22Rv1 (cell line): ENCODE results near the gene HBA1.

Experiments
- CTCF ChIP-seq: fragments of 450-650 bp; IDR thresholded peaks from 2 replicates; pipeline ENCODE4 v1.5.1; 2017; ENCODE audit warnings: mild to moderate bottlenecking
- ZFX ChIP-seq: fragments of 450-650 bp; IDR thresholded peaks from 2 replicates; pipeline ENCODE4 v1.6.1; 2017; ENCODE audit warnings: antibody characterized with exemption, borderline replicate concordance

- TF ChIP-seq ZFX (no peak), CTCF (no peak)
These were observed 15.4 kb downstream of the HBA1 start for GRCh38 chr16:191831-192230.
